Occipital lobe (tissue), 2 donors: Measurements from ENCODE around the gene ALKAL2. TPM values are rescaled to one million over a fixed set of nuclear protein-coding genes. Genes with fewer than 3 reads are reported as not detected.

Source experiments
- DNase-seq: peaks from one replicate; lab custom pipeline; 2025; lab: John Stamatoyannopoulos, UW
- total RNA-seq: library from RNA; depleted of rRNA; stranded (reverse); fragments of >200 nt; gene quantifications from one replicate; pipeline ENCODE4 v1.2.3, GENCODE V29; 2014

ALKAL2 gene
- total RNA-seq, 1 donor from 2014 or later = 2.0 TPM

DNA sequence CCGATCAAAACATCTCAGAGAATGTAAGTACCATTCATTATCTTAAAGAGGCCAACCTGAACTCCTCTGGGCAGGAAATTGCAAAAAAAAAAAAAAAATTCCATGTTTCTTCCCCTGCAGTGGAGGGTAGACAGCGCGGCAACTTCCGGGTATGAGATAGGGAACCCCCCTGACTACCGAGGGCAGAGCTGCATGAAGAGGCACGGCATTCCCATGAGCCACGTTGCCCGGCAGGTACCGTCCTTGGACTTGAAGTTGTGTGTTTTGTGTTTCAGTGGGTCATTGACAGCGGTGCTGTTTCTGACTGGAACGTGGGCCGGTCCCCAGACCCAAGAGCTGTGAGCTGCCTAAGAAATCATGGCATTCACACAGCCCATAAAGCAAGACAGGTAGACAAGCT lies 16.0 kb downstream of the ALKAL2 start:
- no peak for DNase-seq

DNA sequence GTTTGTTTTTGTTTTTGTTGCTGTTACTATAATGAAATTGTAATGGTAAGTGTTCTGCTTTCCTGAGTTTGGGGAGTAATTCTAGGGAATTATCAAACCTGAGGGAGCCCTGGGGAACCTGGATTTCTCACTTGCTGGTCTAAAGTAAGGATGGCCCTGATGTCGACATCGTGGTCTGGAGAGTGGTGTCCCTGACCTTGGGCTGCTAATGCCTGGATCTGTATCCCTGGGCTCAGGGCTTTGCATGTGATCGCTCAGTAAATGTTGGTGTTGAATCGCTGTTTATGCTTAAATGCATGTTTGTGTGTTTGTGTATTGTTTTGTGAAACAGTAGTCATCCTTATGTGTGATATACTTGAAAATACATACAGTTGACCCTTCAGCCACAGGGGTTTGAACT lies 17.0 kb downstream of the ALKAL2 start:
- no peak for DNase-seq

DNA sequence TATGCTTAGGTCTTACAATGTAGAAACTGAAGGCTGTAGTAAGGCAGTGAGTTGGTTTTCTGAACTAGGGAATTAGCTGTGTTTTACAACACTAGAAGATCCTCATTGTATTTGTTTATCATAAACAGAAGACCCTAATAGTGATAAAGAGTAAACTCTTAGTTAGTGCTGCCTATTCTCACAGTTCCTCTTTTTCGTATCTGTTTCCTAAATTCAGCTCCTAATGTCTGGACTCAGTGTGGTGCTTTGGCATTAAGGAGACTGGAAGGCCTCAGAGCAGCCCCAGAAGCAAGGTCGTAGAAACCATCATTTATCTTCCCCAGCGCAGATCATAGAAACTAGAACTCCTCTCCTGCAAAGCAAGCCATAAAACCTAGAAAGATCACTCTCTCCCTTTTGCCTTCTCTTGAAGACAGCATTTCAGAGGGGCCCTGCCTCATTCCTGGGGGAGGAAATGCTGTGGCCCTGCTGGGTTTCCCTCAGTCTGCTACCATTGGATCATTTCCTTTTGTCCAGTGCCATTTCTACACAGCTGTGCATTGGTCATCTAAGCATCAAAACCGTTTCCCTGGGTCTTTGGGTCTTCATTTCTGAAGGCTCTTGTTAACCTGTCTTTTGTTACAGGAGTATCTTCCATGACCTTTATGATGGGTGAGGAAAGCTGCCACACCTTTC lies 18.4 kb downstream of the ALKAL2 start:
- no peak for DNase-seq

DNA sequence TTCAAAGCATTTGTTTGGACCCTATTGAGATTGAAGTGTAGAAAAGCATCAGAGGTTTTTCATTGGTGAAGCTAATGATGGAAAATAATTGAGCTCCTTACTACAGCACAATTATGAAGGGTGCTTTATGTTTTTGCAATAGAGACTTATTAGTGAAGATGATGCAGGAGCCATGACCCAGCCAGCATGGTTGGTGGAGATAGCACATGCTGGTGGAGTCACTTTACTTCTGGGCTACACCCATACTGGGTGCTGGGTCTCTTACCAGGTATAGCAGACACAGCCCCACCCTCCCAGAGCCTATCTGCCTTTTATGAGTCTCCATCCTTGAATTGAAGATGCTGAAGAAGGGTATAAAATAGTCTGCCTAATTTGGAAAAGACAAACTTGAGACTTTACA lies 19.6 kb downstream of the ALKAL2 start:
- DNase-seq = no peak

DNA sequence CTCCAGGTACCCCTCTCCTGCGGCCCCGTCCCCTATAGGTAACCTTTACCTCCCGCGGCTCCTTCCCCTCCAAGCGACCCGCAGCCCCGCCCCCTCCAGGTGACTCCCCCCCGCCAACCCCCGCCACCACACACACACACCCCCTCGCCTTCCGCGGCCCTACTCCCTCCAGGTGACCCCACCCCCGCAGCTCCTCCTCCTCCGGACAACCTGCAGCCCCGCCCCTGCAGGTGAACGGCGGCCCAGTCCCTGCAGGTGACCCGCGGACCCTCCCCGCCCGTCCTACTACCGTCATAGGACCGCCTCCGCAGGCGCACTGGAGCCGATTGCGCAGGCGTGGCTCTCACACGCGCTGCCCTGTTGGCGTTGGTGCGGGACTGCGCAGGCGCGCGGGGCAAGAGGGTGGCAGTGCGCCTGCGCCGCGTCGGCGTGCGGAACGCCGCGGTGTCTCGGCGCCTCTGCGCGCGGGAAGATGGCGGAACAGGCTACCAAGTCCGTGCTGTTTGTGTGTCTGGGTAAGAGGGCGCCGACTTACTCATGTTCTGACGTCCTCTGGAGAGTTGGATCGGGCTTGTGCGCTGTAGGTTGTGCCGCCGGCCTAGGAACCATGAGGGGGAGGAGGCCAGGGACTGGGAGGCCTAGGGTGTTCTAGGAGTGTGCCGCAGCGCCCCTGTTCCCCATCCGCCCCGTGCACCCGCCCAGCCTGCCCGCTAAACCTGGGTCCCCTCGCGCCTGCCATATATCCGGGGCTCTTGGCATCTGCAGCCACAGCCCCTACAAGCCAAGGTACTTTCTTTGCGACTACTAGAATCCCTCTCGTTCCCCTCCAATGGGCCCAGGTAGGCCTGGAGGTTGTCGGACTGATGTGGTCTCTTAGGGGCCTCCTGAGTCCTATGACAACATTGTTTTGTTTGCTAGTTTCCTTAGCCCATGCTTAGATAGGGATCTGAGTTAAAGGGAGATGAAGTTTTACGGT lies 23.1 kb downstream of the ALKAL2 start, which contains the start of gene ACP1:
Gene ACP1, plus strand, starts transcription at position 455 of the 976 bp plus-strand sequence. Its CDS starts 18 bp downstream, at position 473.
- peak; percentile 86 for DNase-seq

DNA sequence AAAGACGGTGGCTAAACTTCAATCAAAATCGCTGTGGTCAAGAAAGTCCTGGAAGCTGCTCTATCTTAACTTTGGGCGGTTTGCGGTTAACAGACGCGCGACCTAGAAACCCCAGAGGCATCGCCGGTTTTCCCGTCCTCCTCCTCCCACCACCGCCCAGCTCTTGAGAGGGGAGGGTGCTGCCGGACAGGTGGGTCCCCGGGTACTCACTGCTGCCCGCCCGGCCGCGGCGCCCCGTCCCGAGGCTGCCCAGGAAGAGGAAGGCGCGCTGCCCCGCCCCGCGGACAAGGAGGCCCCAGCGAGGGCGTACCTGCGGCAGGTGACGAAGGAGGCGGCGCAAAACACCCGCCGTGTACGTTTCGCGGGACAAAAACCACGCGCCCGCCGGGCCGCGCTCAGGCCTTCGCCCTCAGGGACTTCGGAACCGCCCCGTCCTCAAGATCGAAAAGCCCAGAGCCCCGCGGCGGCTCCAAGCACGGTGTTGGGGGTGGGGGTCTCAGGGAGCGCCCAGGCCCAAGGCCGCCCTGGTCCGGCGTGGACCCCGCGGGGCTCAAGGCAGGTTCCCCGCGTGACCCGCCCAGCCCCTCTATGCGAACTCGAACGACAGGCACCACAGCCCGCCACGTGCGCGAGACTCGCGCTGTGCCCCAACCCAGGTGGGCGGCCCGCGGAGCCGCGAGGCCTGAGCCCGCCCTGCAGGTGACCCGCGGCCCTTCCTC lies 24.0 kb downstream of the ALKAL2 start, which contains the start of gene SH3YL1:
Gene SH3YL1, minus strand, starts transcription at position 259 of the 719 bp plus-strand sequence. Its CDS starts 48 bp downstream, at position 211.
- no peak for DNase-seq

DNA sequence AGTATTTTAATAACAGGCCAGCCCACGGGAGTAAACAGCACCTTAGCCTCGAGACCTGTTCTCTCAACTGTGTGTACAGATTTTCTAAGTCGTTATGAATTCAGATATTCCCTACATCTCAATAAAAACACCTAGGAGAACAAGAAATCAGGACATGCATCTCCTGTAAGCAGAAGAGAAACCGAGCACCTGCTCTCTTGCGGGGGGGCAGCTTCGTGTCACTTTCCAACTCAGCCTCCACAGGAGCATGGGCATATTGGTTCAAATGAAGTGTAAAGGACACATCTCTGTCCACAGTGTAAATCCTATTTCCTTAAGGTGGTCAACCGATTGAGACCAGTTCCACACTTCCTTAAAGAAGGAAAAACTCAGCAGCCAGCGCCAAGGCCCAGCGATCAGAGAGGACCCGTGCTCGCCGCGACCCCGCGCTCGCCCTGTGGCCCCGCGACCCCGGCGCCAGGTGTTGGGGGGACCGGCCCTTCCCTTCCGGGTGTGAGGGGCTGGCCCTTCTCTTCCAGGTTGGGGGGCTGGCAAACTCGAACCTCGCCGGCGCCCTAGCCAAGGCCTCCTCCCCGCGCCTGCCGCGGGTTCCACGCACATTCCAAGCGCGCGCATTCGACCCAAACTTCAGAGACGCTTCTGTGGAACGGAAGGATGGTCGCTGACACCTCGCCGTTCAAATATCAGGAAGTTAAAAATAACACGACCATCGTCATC lies 24.7 kb downstream of the ALKAL2 start:
- DNase-seq = no peak

DNA sequence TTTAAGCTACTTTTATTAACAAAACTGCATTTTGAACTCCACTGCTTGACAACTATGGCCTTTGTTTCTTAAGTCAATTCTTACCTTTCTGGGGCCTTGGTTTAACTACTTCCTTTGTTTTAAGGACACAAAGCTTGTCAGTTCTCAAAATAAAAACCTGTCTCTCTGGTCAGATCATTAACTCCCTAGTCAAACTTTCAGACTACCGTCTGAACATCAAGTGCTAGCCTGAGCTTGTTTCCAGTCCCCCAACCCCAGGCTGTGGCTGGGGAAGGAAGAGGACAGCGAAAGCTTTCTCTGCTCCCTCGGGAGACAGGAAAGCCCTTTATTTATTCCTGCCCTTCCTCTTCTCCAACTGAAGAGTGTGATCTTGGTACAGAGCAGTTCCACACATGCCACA lies 25.8 kb downstream of the ALKAL2 start:
- DNase-seq = no peak

DNA sequence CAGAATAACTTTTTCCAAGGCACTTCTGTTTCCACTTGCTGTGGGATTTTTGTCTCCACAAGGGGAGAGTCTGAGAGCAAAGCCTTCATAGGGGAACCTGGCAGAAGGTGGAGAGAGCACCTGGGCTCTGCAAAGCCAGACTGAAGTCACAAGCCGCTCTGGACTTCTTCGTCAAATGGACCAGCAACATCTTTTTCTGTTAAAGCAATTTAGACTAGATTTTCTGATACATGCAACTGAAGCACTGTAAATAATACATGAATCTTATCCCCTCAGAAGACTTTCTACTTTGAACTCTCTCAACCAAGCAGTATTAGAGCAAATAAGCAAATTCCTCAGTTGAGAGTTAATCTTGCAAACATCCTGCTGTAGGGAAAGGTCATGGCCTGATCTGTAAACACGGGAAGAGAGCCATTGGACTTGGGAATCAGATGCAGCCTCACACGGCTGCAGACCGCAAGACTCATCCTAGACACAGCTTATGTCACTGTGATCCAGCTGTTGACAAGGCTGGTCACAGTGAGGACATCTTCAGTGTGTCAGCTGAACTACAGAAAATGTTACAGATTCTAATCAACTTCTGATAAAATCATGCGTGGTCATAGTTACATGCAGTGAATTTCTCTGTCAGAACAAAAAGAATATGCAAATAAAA lies 27.3 kb downstream of the ALKAL2 start:
- no peak for DNase-seq

DNA sequence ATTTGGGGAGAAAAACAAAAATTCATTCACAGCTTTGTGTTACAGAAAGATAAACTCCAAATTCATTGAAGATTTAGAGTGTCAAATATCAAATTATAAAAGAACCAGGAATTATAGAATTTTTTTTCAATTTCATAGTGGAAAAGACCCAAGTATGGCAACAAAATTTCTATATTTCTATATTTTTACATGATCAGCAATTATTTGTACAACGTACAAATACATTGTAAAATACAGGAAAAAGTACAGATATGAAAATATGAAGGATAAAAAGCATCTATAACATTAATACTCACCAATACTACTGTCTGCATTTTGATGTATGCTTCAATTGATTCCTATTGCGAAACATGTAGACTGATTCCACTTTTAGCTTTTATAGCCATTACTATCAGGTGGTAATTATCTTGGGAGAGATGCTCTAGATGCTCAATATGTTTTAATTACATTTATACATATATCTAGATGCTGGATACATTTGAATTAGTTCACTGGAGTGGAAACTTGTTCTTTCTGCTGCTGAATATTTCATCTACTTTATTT lies 28.0 kb downstream of the ALKAL2 start:
- no peak for DNase-seq

DNA sequence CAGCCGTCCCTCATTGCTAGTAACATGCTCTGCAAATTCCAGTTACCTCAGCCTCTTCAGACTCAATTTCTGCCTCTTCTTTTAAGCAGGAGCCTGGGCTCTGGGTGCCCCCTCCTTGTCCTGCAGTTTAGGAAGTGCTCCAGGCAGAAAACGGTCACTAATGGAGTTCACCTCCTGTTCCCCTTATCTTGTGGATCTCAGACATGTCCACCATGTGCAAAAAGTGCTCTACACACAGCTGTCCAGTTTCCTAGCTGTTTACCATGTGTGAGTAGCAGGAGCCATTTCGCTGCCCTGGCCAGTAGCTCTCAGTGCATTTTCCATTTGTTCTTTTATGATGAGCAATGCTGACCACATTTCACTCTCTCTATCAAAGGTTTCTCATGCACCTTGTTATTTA lies 29.0 kb downstream of the ALKAL2 start:
- no peak for DNase-seq

DNA sequence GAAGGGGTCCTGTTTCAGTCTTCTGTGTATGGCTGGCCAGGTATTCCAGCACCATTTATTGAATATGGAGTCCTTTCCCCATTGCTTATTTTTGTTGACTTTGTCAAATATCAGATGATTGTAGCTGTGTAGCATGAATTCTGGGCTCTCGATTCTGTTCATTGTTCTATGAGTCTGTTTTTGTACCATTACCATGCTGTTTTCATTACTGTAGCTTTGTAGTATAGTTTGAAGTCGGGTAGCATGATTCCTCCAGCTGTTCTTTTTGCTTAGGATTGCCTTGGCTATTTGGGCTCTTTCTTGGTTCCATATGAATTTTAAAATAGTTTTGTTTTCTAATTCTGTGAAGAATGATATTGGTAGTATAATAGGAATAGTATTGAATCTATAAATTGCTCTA lies 30.0 kb downstream of the ALKAL2 start:
- DNase-seq = no peak

DNA sequence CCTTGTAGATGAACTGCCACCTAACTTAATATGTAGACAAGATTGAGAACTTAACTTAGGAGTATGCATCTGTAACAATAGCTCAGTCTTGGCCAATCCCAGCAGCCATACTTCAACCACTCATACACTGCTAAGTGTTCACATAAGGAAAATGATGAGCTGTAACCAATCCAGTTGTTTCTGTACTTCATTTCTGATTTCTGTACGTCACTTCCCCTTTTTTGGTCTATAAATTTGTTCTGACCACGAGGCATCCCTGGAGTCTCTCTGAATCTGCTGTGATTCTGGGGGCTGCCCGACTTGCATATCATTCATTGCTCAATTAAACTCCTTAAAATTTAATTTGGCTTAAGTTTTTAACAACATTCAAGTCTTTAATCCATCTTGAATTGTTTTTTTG lies 30.5 kb downstream of the ALKAL2 start:
- DNase-seq = no peak

DNA sequence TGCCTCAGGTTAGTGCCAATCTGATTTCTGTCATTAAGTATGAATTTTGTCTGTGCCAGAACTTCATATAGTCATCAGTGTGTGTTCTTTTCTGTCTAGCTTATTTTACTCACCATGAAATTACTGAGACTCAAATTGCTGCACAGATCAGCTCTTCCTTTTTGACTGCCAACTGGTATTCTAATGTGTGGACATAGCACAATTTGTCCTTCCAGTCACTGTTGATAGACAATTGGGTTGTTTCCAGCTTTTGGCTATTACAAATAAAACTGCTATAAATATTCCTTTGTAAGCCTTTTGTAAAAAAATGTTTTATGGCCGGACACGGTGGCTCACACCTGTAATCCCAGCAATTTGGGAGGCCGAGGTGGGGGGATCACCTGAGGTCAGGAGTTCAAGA lies 31.8 kb downstream of the ALKAL2 start:
- DNase-seq = no peak

DNA sequence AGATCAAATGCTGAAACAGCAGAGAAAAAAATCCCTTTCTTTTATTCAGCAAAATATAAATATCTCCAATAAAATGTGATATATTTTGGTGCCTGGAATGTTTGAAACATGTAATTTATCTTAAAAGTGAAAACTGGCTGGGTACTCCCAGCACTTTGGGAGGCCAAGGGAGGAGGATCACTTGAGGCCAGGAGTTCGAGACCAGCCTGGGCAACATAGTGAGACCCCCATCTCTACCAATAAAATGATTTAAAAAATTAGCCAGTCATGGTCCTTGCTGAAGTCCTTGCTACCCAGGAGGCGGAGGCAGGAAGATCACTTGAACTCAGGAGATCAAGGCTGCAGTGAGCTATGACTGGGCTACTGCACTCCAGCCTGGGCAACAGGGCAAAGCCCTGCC lies 32.7 kb downstream of the ALKAL2 start:
- DNase-seq = no peak

DNA sequence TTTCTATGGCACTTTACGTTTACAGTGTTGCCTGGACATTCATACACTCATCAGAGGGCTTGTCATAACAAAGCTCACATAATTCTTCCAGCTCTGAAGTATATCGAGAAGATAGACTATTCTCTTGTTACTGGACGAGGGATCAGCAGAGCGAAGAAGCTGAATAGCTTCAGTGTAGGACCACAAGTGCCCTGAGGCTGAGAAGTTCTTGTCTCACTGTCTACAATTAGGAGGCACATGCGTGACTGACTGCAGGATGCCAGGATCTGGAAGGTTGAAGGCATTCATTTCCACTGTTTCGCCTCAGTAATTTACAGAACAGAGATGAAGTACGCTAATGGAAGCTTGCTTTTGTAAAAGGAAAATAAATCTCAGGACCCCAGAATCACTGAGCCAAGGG lies 33.6 kb downstream of the ALKAL2 start:
- DNase-seq = no peak

DNA sequence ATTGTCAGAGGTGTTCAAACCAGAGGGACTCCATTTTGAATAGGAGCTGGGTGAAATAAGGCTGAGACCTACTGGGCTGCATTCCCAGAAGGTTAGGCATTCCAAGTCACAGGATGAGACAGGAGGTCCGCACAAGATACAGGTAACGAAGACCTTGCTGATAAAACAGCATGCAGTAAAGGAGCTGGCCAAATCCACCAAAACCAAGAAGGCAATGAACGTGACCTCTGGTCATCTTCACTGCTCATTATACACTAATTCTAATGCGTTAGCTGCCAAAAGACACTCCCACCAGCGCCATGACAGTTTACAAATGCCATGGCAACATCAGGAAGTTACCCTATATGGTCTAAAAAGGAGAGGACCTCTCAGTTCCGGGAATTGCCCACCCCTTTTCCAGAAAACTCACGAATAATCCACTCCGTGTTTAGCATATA lies 34.7 kb downstream of the ALKAL2 start:
- no peak for DNase-seq

DNA sequence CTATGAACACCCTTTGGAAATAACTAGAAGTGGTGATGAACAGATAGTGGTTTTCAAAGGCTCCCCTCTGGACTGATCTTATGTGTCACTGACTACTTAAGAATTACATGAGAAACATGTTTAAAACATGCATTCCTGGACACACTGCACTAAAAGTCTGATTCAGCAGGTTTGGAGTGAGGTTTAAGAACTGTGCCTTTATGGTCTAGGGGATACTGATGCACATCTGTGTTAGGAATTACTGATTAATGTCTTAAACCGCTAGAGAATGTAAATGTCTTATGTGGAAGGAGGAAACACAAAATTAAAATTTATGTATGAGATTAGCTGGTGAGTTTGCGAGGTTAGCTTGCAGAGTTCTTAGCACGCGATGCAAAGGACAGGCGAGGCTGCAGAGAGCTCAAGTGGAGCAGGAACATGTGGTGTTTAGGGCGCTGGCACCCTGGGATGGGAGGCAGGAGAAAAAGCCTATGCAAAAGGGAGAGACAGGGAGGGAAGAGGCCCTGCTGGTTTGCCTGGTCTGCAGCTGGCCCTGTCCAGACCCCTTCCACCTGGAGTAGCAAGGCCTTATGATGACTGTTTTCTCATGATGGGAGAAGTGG lies 35.8 kb downstream of the ALKAL2 start:
- no peak for DNase-seq

DNA sequence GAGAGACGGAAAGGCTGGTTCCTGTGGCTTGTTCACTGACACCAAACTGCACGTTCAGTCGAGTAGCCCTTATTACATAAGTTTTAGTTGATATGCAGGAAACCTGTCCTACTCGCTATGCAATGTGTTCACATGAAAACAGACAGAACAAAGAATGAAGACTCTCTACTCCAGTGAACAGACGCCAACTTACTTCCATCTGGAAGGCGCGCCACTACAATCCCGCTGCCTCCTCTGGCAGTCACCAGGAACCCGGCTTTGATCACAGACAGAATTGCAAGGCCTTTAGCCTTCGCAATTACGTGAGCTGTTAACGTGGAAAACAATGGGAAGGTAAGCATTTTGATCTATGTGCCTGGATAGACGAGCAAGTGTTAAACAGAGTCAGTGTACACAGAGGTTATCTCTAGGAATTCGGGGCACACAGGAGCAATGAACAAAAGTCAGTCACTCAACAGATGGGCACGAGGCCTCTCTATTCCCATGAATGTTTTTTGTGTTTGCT lies 38.3 kb downstream of the ALKAL2 start:
- DNase-seq = no peak

DNA sequence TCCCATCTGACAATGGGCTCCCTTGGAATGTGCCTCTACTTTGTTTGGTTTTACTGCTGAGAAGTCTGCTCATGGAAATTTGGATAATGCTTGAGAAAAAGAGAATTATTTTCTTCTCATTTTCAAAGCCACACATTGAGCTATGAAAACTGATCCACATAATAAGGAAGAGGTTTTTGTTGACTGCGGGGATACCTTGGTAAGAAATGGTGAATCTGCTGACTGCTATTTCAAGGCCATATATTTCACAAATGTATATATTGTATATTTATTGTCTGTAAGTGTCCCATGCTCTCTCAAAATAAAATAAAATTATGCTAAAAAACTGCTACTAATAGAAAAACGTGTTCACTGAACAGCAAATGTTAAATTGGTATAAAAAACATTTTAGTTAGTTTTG lies 39.2 kb downstream of the ALKAL2 start:
- DNase-seq = no peak
